ENCODE results near the gene UBE2J2. TPM values are rescaled to one million over a fixed set of nuclear protein-coding genes. Genes with fewer than 3 reads are reported as not detected.

Gene UBE2J2
- total RNA-seq, 3 donors from 2014 or later: 89.3 to 93.6 (median 91.2) TPM

Other genes with a start within 250 kb of the UBE2J2 start
- gene RNF223, start 199.5 kb downstream of the UBE2J2 start, total RNA-seq: under 1 TPM in 1 of 3 donors, not detected in 2; 0.16 TPM
- gene C1orf159, start 157.8 kb downstream of the UBE2J2 start, total RNA-seq: 10 to 100 TPM; 22.3 to 27.6 (median 26.8) TPM
- gene TTLL10, start 100.0 kb downstream of the UBE2J2 start, total RNA-seq: not detected
- 100 to 1,000 TPM; 102 to 212 (median 155) TPM for gene TNFRSF18, start 67.3 kb downstream of the UBE2J2 start, total RNA-seq
- 100 to 1,000 TPM; 480 to 735 (median 495) TPM for gene TNFRSF4, start 59.7 kb downstream of the UBE2J2 start, total RNA-seq
- gene SDF4, start 41.9 kb downstream of the UBE2J2 start, total RNA-seq: 100 to 1,000 TPM; 191 to 242 (median 193) TPM
- 10 to 100 TPM; 38.0 to 40.8 (median 39.0) TPM for gene B3GALT6, start 41.6 kb downstream of the UBE2J2 start, total RNA-seq
- gene C1QTNF12, start 27.1 kb downstream of the UBE2J2 start, total RNA-seq: 1 to 10 TPM; 1.6 to 2.2 (median 2.1) TPM
- gene SCNN1D, start 6.6 kb upstream of the UBE2J2 start, total RNA-seq: 1 to 10 TPM; 2.8 to 3.9 (median 3.2) TPM
- gene ACAP3, start 34.1 kb upstream of the UBE2J2 start, total RNA-seq: 10 to 100 TPM; 28.4 to 37.6 (median 30.1) TPM
- gene PUSL1, start 34.7 kb upstream of the UBE2J2 start, total RNA-seq: 10 to 100 TPM; 38.9 to 40.7 (median 39.5) TPM
- gene INTS11, start 50.8 kb upstream of the UBE2J2 start, total RNA-seq: 100 to 1,000 TPM; 164 to 181 (median 172) TPM
- gene CPTP, start 50.9 kb upstream of the UBE2J2 start, total RNA-seq: 10 to 100 TPM; 16.0 to 18.4 (median 18.1) TPM
- under 1 TPM; 0.15 to 0.29 (median 0.19) TPM for gene TAS1R3, start 57.4 kb upstream of the UBE2J2 start, total RNA-seq
- 10 to 100 TPM; 70.7 to 74.6 (median 72.1) TPM for gene DVL1, start 75.6 kb upstream of the UBE2J2 start, total RNA-seq
- under 1 TPM; 0.41 to 0.53 (median 0.47) TPM for gene MXRA8, start 84.7 kb upstream of the UBE2J2 start, total RNA-seq
- gene AURKAIP1, start 101.4 kb upstream of the UBE2J2 start, total RNA-seq: 100 to 1,000 TPM; 218 to 244 (median 220) TPM
- gene CCNL2, start 125.5 kb upstream of the UBE2J2 start, total RNA-seq: 100 to 1,000 TPM; 112 to 127 (median 118) TPM
- gene MRPL20, start 133.4 kb upstream of the UBE2J2 start, total RNA-seq: 100 to 1,000 TPM; 254 to 300 (median 271) TPM
- under 1 TPM in 1 of 3 donors, not detected in 2; 0.15 TPM for gene ANKRD65, start 147.4 kb upstream of the UBE2J2 start, total RNA-seq
- under 1 TPM; 0.18 to 0.58 (median 0.19) TPM for gene VWA1, start 161.8 kb upstream of the UBE2J2 start, total RNA-seq
- 1 to 10 TPM in 1 of 3 donors, under 1 TPM in 2; 0.33 to 1.1 (median 0.74) TPM for gene ATAD3C, start 175.8 kb upstream of the UBE2J2 start, total RNA-seq
- 100 to 1,000 TPM; 193 to 208 (median 194) TPM for gene ATAD3B, start 197.9 kb upstream of the UBE2J2 start, total RNA-seq
- 100 to 1,000 TPM; 151 to 180 (median 154) TPM for gene ATAD3A, start 238.3 kb upstream of the UBE2J2 start, total RNA-seq

All from activated T-cell treated with anti-CD3 and anti-CD28 coated beads, Interleukin-2, amount 50 U/mL, for 4 hours (primary cell).